Activated gamma-delta T cell treated with Interleukin-2 at 50 U/mL for 16 hours (primary cell): ENCODE measurements around the gene CCR6.
A peak's percentile ranks its signal among the peaks of the same experiment; 100 is the strongest.
"Not testable (repeated sequence)": the region's sequence is repeated elsewhere in the genome, so short reads cannot be mapped to it uniquely, and the experiment has no call there.

Experiments
- DNase-seq: peaks from one replicate; pipeline ENCODE4 v3.0.0-alpha.2; 2020

The CCR6 gene

DNA sequence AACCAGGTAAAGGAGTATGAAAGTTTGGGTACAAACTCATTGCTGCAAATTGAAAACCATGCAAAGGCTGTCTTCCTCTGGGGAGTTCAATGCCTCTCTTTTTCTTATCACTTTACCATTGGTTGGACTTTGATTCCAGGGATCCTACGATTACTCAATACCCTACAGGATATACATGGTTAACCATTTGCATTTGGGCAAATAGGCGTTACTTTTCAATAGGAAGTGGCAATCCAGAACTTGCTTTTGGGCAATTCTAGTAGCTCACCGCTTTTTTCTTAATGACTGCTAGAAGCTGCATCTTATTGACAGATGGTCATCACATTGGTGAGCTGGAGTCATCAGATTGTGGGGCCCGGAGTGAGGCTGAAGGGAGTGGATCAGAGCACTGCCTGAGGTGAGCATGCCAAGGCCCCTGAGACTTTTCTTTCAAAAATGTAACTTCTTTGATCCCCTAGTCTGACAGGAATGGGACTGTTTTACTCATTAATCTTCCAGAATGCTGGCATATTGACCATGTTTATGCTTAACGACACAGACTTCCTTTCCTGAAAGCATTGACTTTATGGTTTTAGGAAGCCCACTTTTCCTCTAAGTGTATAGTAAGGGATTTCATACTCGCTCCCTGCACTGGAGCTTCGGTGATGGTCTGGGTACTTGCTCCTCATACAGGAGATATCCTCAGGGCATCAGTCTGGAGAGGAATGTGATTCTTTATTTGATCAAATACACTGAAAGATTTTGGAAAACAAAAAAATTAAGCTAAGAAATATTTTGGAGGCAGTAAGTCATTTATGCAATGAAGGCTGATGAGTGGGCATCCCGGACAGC is at the start of gene CCR6:
Gene CCR6, plus strand, starts transcription at position 270 of the 831 bp plus-strand sequence. CDS start 13,039 bp downstream, outside the sequence.
- no peak for DNase-seq

DNA sequence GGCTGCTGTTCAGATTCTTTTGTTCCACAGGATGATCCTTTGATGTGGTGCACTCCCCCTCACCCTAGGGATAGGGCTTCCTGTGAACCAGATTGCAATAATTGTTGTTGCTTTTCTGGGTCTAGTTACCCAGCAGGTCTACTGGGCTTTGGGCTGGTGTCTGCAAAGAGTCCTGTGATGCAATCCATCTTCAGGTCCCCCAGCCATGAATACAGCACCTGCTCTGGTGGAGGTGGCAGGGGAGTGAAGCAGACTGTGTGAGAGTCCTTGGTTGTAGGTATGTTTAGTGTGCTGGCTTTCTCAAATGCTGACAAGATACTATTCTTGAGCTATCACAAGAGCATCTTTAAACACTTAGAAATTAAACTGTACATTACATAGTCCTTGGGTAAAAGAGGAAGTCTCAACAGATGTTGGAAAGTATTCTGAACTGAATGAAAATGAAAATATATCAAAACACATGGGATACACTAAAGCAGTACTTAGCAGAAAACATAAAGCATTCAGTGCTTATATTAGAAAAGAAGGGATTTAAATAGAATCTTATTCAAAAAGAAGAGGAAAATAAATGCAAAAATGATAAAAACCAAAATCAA is 49.1 kb upstream of the CCR6 start:
- DNase-seq, result no peak

DNA sequence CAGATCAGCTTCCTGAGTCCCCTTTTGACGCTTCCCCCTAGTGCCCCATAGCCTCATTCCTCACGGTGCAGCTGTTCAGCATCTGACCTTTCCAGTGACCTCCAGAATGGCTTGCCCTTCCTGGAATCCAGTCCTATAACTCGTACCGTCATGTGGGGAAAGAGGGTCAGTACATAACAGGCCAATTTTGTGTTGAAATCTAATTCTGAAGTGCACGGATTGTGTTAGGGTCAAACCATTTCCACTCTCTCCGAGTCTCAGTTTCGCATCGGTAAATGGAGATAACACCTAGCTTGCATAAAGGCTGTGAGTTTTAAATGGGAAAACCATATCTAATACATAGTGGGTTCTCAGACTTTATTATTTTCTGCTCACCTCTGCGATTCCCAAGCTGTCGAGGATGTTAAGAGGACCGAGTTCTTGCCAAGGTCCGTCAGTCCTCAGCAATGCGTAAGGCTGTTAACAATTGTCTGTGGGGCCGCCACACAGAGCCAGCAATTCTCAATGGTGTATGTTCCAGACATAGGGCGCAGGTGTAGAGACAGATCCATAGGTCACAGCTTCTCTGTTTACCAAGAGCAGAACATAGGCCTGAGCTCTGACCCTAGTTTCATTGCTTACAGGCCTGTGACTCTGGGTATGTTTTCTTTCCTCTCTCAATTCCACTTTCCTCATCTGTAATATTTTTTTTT is 45.5 kb upstream of the CCR6 start:
- no peak for DNase-seq

DNA sequence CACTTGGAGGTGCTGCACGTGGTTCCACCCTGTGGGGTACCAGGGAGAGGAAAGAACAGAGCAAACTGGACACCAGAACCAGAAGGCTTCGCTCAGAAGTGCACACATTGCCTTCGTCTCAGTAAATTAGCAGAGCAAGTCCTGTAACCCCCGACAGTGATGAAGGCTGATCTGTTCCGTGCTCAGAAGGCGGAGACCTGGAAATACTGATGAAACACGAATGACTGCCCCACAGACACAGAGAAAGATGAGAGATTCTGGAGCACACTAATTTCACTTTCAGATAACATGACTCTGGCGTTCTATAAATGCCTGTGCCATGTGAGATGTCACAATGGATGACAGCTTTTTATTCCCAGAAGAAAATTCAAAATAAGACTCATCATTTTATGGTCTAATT is 44.2 kb upstream of the CCR6 start:
- no peak for DNase-seq

DNA sequence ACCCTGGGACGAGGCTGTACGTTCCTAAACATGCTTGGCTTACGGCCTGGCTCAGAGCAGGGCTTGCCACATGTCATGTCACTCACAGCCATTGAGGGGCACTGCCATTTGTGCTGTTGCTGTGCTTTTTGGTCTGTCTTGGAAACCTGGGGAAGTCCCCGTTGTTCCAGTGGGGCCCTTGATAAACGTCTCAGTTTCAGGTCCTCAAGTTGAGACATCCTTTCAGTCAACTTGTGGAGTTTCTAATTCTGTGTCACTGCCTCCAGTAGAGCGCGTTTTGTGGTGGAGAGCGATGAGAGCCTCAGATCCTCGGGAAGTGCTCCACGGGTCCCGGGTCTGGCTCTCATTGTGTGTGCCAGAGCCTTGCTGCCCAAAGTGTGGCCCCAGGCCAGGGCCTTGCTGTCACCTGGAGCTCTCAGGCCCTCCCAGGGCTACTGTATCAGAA is 43.0 kb upstream of the CCR6 start:
- DNase-seq, result no peak

DNA sequence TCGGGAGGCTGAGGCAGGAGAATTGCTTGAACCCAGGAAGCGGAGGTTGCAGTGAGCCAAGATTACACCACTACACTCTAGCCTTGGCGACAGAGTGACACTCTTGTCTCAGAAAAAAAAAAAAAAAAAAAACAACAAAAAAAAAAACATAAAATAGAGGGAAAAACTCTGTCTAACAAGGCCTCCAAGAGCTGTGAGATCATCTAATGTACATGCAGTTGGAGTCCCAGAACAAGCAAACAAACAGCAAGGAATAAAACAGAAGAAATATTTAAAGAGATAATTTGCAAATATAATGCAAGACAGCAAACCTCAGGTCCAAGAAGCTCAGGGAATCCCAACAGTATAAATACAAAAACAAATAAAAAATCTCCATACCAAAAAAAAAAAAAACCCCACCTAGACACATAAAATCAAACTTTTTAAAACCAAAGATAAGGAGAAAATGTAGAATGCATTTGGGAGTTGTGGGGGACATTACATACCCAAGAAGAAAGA is 35.0 kb upstream of the CCR6 start:
- no peak for DNase-seq

DNA sequence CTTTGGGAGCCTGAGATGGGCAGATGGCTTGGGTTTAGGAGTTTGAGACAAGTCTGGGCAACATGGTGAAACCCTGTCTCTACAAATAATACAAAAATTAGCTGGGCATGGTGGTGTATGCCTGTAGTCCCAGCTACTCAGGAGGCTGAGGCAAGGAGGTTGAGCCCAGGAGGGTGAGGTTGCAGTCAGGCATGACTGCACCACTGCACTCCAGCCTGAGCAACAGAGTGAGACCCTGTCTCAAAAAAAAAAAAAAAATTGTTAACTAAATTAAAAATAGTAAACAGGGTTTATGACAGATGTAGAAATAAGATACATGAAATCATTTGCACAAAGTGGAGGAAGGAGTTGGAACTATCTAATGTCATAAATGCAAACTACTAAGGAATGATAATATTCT is 34.2 kb upstream of the CCR6 start:
- not testable (repeated sequence) for DNase-seq

DNA sequence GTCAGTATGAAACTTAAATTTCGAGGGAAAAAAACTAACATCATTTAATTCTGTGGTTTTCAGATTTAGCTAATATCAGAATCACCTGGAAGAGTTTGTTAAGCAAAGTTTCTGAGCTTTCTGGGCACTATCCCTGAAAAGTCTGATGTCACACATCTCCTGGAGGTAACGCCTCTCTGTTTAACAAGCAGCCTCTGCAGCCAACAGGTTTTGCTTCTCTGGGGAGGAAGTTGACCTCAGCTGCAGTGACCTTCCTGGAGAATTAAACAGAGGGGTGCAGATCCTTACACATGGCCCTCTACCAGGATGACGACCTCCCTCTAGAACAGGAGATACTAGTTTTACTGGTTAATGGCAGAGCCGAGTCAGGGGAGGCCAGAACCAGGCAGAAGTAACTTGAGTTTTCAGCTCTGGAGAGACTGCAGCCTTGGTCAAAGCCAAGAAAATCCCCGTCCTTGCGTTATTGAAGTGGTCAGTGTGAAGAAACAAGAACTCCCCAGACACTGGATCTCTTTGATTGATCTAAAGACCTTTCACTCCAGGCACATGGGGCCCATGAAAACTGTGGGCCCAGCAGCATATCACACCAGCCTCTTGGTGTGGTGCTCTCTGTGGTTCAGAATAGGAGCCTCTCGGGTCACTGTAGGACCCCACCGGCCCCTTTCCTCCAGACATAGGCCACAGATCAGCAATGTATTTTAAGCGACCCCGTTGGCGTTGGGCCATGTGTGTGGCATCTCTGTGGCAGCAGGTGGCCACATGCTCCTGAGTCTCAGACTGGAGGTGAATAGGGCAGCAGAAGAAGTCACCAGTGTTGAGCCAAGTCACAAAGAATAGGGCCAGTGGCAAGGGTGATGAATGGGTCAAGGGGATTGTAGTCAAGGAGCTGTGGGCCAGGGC is 33.4 kb upstream of the CCR6 start:
- DNase-seq, result no peak

DNA sequence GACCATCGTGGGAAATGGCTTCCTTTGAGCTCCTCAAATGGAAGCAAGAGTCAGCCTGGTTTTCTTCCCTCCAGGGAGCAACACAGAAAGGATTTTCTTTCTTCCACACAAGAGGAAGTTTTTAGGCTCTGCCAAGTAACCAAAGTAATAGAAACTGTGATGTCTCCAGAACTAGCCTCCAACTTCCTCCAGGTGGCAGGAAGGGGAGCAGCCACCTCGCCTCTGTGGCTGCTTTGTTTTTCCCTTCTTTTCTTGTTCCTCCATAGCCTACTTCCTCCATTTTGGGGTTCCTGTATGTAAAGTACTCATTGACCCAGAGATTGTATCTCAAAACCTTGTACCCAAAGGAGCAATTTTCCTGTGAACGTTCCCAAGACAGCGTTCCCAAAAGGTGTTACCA is 32.7 kb upstream of the CCR6 start:
- DNase-seq, result no peak

DNA sequence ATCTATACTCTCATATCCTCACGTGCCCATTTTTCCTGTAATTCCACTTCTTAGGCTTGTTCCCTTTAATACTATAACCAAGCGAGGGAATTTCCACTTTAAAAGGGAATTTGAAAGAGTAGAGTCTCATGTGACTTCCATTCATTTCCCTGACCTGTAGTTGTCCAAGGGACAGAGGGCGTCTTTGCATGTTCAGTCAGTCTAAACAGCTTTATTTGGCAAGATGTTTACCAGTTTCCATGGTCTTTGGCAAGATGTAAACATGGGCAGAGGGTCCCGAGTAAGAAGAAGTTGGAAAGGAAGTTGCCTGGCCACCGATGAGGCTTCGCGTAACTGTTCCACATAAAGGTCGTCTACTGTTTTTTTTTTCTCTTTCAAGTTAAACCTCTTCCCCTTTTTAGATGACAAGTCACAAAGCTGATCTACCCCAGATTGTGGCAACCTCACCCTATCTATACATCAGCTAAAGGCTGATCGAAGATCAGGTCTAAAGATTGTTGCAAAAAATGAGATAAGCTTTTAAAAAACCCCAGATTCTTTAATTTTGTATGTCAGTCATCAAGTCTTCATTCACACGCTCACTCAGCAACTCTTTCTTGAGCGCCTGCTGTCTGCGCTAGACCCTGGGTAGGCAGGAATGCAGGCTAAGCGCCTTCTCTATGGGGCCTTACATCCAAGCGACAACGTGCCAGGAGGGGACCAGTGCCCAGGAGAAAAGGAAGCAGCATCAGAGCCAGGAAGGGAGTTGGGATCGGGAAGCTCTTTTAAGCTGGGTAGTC is 31.7 kb upstream of the CCR6 start:
- DNase-seq, result no peak

DNA sequence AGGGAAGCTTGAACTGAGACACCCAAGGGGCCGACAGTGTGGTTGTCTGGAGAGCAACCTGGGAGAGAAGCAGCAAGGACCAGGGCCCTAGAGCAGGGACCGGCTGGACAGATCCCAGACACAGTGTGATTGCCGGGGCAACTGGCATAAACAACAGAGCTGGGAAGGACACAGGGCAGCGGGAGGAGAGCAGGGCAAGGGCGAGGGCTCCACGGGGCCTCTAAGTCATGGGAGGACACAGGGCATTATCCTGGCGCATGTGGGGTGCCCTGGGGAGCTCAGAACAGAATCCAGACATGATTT is 31.1 kb upstream of the CCR6 start:
- no peak for DNase-seq

DNA sequence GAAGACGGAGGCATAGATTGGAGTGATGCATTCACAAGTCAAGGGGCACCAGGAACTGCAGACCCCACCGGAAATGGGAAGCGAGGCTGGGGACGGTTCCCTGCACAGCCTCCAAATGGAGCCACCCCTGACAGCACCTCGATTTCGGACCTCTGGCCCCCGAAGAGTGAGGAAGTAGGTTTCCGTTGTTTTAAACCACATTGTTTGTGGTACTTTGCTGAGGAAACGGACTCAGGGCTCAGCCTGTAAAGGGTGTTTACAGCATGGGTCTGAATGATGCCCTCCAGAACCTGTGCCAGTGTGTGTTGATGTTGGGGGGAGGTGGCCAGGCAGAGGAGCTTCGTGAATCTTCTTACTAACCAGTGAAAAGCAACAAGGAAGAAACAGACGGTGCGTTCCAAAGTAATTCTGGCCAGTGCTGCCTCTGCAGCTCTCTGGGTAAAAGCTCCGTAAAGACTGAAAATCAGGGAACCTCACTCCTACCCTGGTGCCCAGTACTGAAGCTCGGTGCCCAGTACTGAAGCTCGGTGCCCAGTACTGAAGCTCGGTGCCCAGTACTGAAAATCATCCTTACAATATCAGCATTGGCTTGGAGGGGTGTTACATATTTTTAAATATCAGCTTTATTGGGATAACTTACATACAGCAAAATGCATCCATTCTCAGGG is 30.1 kb upstream of the CCR6 start:
- DNase-seq, result no peak

DNA sequence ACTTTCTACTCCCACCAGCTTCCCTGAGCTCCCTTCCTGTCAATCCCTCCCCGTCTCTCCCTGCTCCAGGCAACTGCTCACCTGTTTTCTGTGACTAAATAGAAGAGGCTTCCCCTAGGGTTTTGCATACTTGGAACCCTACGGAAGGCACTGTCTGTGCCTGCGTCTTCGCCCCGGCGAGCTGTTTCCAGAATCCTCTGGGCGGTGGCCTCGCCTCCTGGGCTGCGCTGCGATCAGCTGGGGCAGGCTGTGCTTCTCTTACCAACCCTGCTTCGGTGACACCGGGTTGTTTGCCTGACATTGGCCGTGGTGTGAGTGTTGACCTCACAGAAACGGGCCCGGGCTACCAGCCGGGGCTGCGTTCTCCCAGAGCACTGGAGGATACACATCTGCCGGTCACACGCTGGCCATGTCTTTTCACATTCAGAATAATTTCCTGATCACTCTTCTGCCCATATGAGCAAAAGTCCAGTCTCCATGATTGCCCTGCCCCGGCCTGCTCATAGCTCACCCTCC is 29.4 kb upstream of the CCR6 start:
- DNase-seq, result no peak

DNA sequence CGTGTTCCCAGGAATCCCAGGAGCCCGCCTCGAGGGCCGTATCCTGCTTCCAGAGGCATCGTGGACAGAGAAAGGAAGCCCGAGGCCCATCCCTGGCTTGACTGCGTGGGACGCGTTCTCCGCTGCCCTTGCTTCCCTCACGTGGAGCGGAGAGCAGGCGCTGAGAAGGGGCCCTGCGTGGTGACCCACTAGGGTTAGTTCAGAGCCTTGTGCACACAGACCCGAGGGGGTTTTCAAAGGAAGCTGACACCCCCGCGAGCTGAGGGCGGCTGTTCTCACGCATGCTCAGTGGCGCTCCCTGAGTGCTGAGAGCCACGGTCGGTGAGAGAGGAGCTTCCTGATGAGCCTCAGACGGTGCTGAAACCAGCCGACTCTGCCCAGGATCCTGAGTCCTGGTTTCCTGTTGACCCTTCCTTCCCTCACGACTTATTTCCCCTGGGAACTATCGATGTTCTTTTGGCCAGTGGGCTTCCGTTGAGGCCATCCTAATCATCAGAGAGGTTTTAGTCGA is 28.9 kb upstream of the CCR6 start:
- peak; percentile 69 for DNase-seq

DNA sequence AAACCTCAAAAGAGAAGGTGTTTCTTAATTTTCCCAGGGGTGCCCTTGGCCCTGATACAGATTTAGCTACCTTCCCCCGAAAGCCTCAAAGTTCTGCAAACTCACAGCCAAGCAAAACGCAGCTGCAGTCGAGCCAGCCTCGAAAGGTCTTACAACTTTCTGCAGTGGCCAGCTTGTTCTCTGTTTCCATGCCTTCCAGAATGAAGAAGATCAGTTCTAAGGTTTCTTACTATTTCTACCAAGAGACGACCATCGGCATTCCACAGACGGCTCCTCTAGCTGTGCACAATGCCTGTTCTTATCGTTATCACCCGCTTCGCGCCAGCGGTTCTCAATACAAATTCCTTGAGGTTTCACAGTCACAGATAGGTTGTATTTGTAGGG is 28.5 kb upstream of the CCR6 start:
- DNase-seq, result no peak

DNA sequence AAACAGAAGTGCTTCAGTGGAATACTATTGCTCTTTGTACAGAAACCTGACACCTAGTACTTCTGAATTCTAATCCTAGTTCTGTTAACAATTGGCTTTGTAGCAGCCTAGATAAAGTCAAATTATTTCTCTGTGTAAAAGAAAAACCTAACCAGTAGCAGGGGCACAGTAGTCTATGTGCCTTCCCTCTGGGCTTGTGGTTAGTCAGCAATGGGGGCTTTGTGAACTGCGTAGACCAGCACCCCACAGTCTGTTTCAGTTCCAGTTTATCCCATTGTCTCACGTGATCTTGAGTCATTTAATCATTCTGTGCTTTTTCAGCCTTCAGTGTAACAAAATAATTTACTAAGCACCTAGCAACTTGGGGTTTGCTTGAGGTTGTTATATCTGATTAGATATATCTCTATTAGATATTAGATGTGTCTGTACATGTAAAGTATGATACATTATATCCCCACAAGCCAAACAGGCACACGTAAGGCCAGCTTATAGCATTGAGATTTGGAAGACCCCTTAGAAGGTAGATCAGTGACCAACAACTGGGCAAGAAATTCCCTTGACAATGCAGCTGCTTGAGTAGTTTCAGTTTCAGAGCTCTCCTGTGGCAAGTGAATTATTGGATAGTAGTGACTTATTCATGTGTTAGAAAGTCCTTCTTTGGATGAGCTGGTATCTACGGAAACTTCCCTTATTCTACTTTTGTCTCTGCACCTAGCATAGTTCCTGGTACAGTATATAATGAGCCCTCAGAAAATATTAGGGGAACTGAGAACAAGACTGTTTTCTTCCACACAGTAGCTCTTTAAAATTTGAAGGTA is 27.9 kb upstream of the CCR6 start:
- DNase-seq, result no peak

DNA sequence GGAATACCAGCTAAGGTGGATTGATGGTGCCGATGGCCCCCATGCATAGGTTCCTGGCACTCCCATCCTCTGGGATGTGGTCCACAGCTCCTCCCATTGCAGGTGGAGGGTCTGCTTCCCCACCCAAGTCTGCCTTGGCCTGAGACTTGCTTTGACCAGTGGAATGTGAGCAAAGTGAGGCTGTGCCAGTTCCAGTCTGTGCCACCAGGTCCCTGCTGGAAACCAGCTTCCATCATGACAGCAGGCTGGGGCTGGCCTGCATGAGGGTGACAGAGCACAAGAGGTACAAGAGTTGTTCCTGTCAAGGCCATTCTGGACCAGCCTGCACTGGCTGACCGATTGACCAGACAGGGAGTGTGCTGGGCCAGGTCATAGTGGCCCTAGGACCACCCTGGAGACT is 27.0 kb upstream of the CCR6 start:
- no peak for DNase-seq

DNA sequence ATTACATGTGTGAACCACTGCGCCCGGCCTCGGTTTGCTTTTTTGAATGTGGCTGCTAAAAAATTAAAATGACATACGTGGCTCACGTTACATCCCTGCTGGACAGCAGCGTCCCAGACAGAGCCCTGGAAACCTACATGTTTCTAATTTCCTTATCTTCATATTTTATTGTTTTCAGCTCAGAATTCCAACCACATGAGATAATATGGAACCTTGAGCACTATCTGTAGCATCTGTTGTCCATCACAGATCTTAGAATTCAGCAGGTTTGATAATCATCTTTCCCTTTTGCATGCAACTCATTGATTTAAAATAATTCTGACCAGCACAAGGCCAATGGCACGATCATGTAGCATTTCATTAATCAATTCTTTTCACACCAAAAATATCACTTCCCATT is 25.9 kb upstream of the CCR6 start:
- no peak for DNase-seq

DNA sequence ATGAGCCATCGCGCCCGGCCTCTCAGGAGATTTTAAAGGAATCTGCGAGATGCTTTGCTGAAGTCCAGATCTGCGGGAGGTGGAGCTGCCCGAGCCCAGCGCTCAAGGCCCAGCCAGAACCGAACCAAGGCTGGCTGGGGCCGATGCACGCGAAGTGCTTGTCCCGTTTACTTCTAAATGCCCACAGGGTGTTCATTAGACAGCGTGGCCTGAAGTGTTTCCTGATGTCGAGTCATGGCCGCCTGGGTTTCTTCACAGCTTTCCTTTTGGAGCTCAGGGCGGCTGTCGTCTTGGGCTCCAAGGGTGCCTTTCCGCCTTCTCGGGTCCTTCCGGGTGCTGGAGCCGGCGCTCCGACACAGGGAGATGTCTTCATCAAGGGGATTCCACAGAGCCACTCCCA is 25.1 kb upstream of the CCR6 start:
- no peak for DNase-seq

DNA sequence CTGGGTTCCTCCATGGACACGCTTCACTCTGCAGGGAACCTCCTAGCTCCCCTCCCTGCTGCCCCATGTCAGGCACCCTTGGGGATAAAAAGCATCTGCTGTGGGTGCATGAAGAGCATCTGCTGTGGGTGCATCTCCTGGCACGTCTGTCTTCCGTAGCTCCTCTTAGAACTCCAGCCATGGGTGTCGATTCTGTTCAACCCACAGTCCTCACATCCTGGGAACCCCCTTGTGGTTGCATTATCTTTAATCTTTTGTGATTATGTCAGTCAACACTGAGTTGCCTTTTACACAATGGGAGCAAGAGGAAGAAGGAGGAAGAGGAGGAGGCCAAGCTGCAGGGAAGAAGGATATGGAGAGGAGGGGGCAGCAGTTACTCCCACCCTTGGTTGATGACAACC is 24.1 kb upstream of the CCR6 start:
- DNase-seq, result no peak
